GM21717 (cell line): ENCODE results near the gene COBL.

Source experiments
- ATAC-seq: cut with Tn5 transposase; IDR thresholded peaks from one replicate; pipeline ENCODE4 v1.9.1; 2021; ENCODE audit warnings: mild to moderate bottlenecking, moderate library complexity; ENCODE audit not compliant: unreplicated experiment

COBL gene

GRCh38 chr7:51307651-51308210, 8.9 kb downstream of the COBL start:
- no peak for ATAC-seq

- no peak for ATAC-seq
Measured at GRCh38 chr7:51306761-51307160, 9.8 kb downstream of the COBL start.

GRCh38 chr7:51304729-51305128, 11.9 kb downstream of the COBL start:
- no peak for ATAC-seq

GRCh38 chr7:51303142-51303525, 13.5 kb downstream of the COBL start:
- no peak for ATAC-seq

- ATAC-seq: no peak
Measured at GRCh38 chr7:51301806-51302205, 14.8 kb downstream of the COBL start.

- ATAC-seq: no peak
Measured at GRCh38 chr7:51300762-51301674, 15.6 kb downstream of the COBL start.

GRCh38 chr7:51299391-51300133, 17.0 kb downstream of the COBL start:
- ATAC-seq: no peak

GRCh38 chr7:51298912-51299311, 17.7 kb downstream of the COBL start:
- no peak for ATAC-seq

GRCh38 chr7:51297986-51298385, 18.6 kb downstream of the COBL start:
- ATAC-seq: no peak

- no peak for ATAC-seq
Measured at GRCh38 chr7:51295440-51296245, 21.0 kb downstream of the COBL start.

- no peak for ATAC-seq
Measured at GRCh38 chr7:51292596-51292995, 24.0 kb downstream of the COBL start.

GRCh38 chr7:51290702-51291540, 25.7 kb downstream of the COBL start:
- no peak for ATAC-seq

GRCh38 chr7:51290304-51290637, 26.3 kb downstream of the COBL start:
- ATAC-seq: no peak

- no peak for ATAC-seq
Measured at GRCh38 chr7:51289623-51290303, 26.8 kb downstream of the COBL start.

- ATAC-seq: no peak
Measured at GRCh38 chr7:51288896-51289622, 27.6 kb downstream of the COBL start.

GRCh38 chr7:51286401-51286800, 30.2 kb downstream of the COBL start:
- no peak for ATAC-seq

- no peak for ATAC-seq
Measured at GRCh38 chr7:51280156-51280555, 36.5 kb downstream of the COBL start.

- ATAC-seq: no peak
Measured at GRCh38 chr7:51279391-51280023, 37.1 kb downstream of the COBL start.
